RWPE2 (cell line): ENCODE results near the gene GUCY2D.
A peak's percentile ranks its signal among the peaks of the same experiment; 100 is the strongest.
"Not testable (repeated sequence)": the region's sequence is repeated elsewhere in the genome, so short reads cannot be mapped to it uniquely, and the experiment has no call there.

Experiments used
- ATAC-seq: fragments of 200-7000 bp; cut with Tn5 transposase; 3 replicates; pipeline ENCODE4 v1.9.1; 2021; ENCODE audit warnings: low read depth
- DNase-seq: peaks from one replicate; pipeline ENCODE4 v3.0.0-alpha.2; 2020; ENCODE audit warnings: low spot score
- H3K27ac ChIP-seq: fragments of 450-650 bp; 2 replicates; pipeline ENCODE4 v1.5.1; 2017; ENCODE audit warnings: mild to moderate bottlenecking; ENCODE audit not compliant: poor library complexity, severe bottlenecking
- H3K27me3 ChIP-seq: fragments of 250-450 bp; sonication (Bioruptor Pico); 2 replicates; pipeline ENCODE4 v1.5.1; 2021; ENCODE audit warnings: mild to moderate bottlenecking, moderate library complexity; ENCODE audit not compliant: insufficient read depth, poor library complexity, severe bottlenecking
- H3K36me3 ChIP-seq: fragments of 250-450 bp; sonication (Bioruptor Pico); 2 replicates; pipeline ENCODE4 v1.5.1; 2020; ENCODE audit warnings: low read depth, mild to moderate bottlenecking, moderate library complexity
- H3K4me1 ChIP-seq: fragments of 250-450 bp; sonication (Bioruptor Pico); 2 replicates; pipeline ENCODE4 v1.5.1; 2021; ENCODE audit warnings: mild to moderate bottlenecking, moderate library complexity; ENCODE audit not compliant: insufficient read depth, poor library complexity, severe bottlenecking
- H3K4me3 ChIP-seq: fragments of 250-450 bp; sonication (Bioruptor Pico); 2 replicates; pipeline ENCODE4 v1.5.1; 2021; ENCODE audit warnings: mild to moderate bottlenecking, moderate library complexity; ENCODE audit not compliant: severe bottlenecking
- H3K9me3 ChIP-seq: fragments of 250-450 bp; sonication (Bioruptor Pico); 2 replicates; pipeline ENCODE4 v1.5.1; 2021; ENCODE audit warnings: mild to moderate bottlenecking, moderate library complexity; ENCODE audit not compliant: severe bottlenecking
- TF ChIP-seq, protein P1 (sequence below): fragments of 450-650 bp; IDR thresholded peaks from one replicate; pipeline ENCODE4 v1.5.1; 2017; ENCODE audit warnings: mild to moderate bottlenecking, moderate library complexity; ENCODE audit not compliant: poor library complexity, severe bottlenecking

Gene GUCY2D

GRCh38 chr17:8060274-8060673 is 57.9 kb downstream of the GUCY2D start:
- Histone ChIP-seq H3K4me3 (no peak overlapping the region), H3K27ac (no peak overlapping the region), H3K36me3 (no peaks in the 10 kb centered on the region), H3K4me1 (peaks cover 13% of the 10 kb centered on the region), H3K9me3 (no peaks in the 10 kb centered on the region), H3K27me3 (no peaks in the 10 kb centered on the region)
- peak; percentile 44; the same call in 1 of the 3 replicates for ATAC-seq
- TF ChIP-seq, protein P1, sequence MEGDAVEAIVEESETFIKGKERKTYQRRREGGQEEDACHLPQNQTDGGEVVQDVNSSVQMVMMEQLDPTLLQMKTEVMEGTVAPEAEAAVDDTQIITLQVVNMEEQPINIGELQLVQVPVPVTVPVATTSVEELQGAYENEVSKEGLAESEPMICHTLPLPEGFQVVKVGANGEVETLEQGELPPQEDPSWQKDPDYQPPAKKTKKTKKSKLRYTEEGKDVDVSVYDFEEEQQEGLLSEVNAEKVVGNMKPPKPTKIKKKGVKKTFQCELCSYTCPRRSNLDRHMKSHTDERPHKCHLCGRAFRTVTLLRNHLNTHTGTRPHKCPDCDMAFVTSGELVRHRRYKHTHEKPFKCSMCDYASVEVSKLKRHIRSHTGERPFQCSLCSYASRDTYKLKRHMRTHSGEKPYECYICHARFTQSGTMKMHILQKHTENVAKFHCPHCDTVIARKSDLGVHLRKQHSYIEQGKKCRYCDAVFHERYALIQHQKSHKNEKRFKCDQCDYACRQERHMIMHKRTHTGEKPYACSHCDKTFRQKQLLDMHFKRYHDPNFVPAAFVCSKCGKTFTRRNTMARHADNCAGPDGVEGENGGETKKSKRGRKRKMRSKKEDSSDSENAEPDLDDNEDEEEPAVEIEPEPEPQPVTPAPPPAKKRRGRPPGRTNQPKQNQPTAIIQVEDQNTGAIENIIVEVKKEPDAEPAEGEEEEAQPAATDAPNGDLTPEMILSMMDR = peak; percentile 81
- DNase-seq = no peak

DNA sequence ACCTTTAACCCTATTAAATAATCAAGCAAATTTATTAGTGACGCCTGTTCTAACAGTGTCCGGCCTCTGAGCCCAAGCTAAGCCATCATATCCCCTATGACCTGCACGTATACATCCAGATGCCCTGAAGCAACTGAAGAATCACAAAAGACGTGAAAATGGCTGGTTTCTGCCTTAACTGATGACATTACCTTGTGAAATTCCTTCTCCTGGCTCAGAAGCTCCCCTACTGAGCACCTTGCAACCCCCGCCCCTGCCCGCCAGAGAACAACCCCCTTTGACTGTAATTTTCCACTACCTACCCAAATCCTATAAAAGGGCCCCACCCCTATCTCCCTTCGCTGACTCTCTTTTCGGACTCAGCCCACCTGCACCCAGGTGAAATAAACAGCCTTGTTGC is 59.4 kb downstream of the GUCY2D start:
- ATAC-seq, H3K4me1 ChIP-seq: not testable (repeated sequence)

DNA sequence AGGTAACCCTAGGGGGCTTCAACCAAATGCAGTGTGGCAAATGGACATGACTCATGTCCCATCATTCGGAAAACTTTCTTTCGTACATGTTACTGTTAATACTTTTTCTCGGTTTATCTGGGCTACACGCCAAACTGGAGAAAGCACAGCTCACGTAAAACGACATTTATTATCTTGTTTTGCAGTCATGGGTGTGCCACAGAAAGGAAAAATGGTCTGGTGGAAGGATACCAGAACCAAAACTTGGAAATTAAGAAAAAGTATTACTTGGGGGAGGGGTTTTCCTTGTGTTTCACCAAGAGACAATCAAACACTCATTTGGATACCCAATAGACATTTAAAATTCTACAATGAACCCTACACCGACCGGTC is 60.0 kb downstream of the GUCY2D start:
- Histone ChIP-seq H3K4me1 (peaks cover 5% of the 10 kb centered on the region), H3K9me3 (no peaks in the 10 kb centered on the region), H3K36me3 (no peaks in the 10 kb centered on the region), H3K4me3 (peak overlapping the region; percentile 14), H3K27ac (no peak overlapping the region), H3K27me3 (no peaks in the 10 kb centered on the region)
- no peak for ATAC-seq
- DNase-seq = no peak
- TF ChIP-seq, protein P1 = no peak

More for the DNA sequence above, 59.4 kb downstream of the GUCY2D start:
- not testable (repeated sequence) for H3K4me3 ChIP-seq, DNase-seq, H3K36me3 ChIP-seq, H3K27ac ChIP-seq, H3K9me3 ChIP-seq, H3K27me3 ChIP-seq

GRCh38 chr17:8062807-8063483 is 60.5 kb downstream of the GUCY2D start:
- Histone ChIP-seq H3K4me1 (peaks cover 5% of the 10 kb centered on the region), H3K36me3 (no peaks in the 10 kb centered on the region), H3K27me3 (no peaks in the 10 kb centered on the region), H3K9me3 (no peaks in the 10 kb centered on the region), H3K27ac (no peak overlapping the region), H3K4me3 (peak overlapping the region; percentile 14)
- peak; percentile 39; the same call in 2 of the 3 replicates for ATAC-seq
- TF ChIP-seq, protein P1 = no peak
- DNase-seq = no peak

DNA sequence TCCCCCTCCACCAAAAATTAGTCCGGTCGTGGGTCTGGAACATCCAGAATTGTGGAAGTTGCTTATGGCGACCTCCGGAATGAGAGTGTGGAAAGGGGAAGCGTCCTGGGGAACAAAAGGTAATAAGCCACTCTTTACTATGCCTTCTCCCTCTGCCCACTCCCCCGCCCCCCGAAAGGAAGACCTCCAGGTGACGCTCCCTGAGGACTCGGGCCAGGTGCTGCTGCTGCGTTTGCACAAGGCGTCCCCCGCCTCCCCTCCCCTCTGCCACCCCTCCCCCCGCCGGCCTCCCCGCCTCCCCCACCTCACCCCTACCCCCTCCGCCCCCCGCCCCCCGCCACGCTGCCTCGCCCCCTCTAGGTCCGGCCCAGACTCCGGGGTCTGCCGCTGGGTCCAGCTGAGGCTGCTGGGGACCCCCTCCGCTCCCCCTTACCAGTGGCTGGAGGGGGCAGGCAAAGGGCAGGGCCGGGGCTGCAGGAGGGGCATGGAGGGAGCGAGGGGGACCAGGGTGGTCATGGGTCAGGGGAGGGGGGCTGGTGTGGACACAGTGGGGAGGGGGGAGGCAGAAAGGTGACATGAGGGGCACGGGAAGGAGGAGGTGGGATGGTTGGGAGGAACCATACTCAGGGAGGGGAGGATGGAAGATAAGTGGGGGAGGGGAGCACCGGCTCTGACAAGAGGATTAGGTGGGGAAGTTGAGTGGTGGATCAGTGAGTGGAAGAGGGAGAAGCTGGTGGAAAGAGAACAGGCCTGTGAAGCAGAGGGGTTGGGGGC is 61.5 kb downstream of the GUCY2D start:
- Histone ChIP-seq H3K4me1 (peaks cover 5% of the 10 kb centered on the region), H3K4me3 (no peak overlapping the region), H3K27me3 (no peaks in the 10 kb centered on the region), H3K9me3 (no peaks in the 10 kb centered on the region), H3K36me3 (no peaks in the 10 kb centered on the region), H3K27ac (no peak overlapping the region)
- DNase-seq (no peak), ATAC-seq (no peak)
- TF ChIP-seq, protein P1 = no peak
